Naive thymus-derived CD4-positive, alpha-beta T cell (primary cell): ENCODE data around the gene TSPAN19. TPM values are rescaled to one million over a fixed set of nuclear protein-coding genes. Genes with fewer than 3 reads are reported as not detected.

Experiments
- ATAC-seq: fragments of 150-1000 bp; cut with Tn5 transposase; 2 replicates; pipeline ENCODE4 v1.10.0; 2021; ENCODE audit warnings: mild to moderate bottlenecking, moderate library complexity
- CTCF ChIA-PET: fragments of 350-600 bp; sonication (Branson Sonifier 250); formaldehyde crosslinking; loops from one replicate; lab custom pipeline; 2021; ENCODE audit warnings: antibody characterized with exemption; lab: Charles Lee
- POLR2A ChIA-PET: fragments of 350-600 bp; sonication (Branson Sonifier 250); formaldehyde crosslinking; loops from one replicate; lab custom pipeline; 2021; ENCODE audit warnings: antibody characterized with exemption, inconsistent platforms; lab: Charles Lee
- DNase-seq, 9 donors: peaks; one replicate each; pipeline versions ENCODE4 v3.0.0 to v3.0.0-alpha.2; 2020 to 2022; ENCODE audit warnings: mixed read lengths in 1 of 9
- H3K27ac ChIP-seq: one replicate; pipeline ENCODE4 v1.7.0; 2013; ENCODE audit warnings: mild to moderate bottlenecking, low read depth, low read length, moderate library complexity
- H3K27me3 ChIP-seq, 2 donors: one replicate each; pipeline ENCODE4 v1.7.0; 2013; ENCODE audit warnings: low read length in 2 of 2, mild to moderate bottlenecking in 2 of 2, moderate library complexity in 2 of 2; ENCODE audit not compliant: control insufficient read depth in 2 of 2, insufficient read depth in 2 of 2
- H3K36me3 ChIP-seq, 3 experiments: 1 replicate in 2 of 3; 2 replicates in 1 of 3; pipeline ENCODE4 v1.7.0; 2013; ENCODE audit warnings: low read length in 3 of 3, mild to moderate bottlenecking in 3 of 3, moderate library complexity in 1 of 3; ENCODE audit not compliant: insufficient read depth in 3 of 3, control insufficient read depth in 2 of 3
- H3K4me1 ChIP-seq, 2 donors: one replicate each; pipeline ENCODE4 v1.7.0; 2013; ENCODE audit warnings: low read length in 2 of 2, mild to moderate bottlenecking in 2 of 2, moderate library complexity in 1 of 2; ENCODE audit not compliant: control insufficient read depth in 2 of 2, insufficient read depth in 2 of 2
- H3K4me3 ChIP-seq: 2 replicates; pipeline ENCODE4 v1.7.0; 2013; ENCODE audit warnings: mild to moderate bottlenecking, low read length
- H3K9me3 ChIP-seq, 3 experiments: 1 replicate in 2 of 3; 2 replicates in 1 of 3; pipeline ENCODE4 v1.7.0; 2013; ENCODE audit warnings: low read length in 3 of 3; ENCODE audit not compliant: control insufficient read depth in 2 of 3
- H3K27ac Mint-ChIP-seq, 9 donors: one replicate each; pipeline ENCODE4 v1.8.0; 2020 to 2022; ENCODE audit warnings: mixed read lengths in 9 of 9, mild to moderate bottlenecking in 8 of 9, moderate library complexity in 5 of 9, inconsistent platforms in 2 of 9
- H3K27me3 Mint-ChIP-seq, 5 donors: one replicate each; pipeline ENCODE4 v1.8.0; 2021 to 2022; ENCODE audit warnings: mixed read lengths in 5 of 5, mild to moderate bottlenecking in 1 of 5
- H3K36me3 Mint-ChIP-seq, 5 donors: one replicate each; pipeline ENCODE4 v1.8.0; 2020 to 2022; ENCODE audit warnings: mixed read lengths in 5 of 5, mild to moderate bottlenecking in 3 of 5, inconsistent platforms in 1 of 5
- H3K4me1 Mint-ChIP-seq, 7 donors: one replicate each; pipeline ENCODE4 v1.8.0; 2020 to 2022; ENCODE audit warnings: mixed read lengths in 7 of 7, mild to moderate bottlenecking in 3 of 7, inconsistent platforms in 1 of 7
- H3K4me3 Mint-ChIP-seq, 10 donors: one replicate each; pipeline ENCODE4 v1.8.0; 2020 to 2022; ENCODE audit warnings: mild to moderate bottlenecking in 10 of 10, mixed read lengths in 10 of 10, moderate library complexity in 6 of 10, inconsistent platforms in 2 of 10
- H3K9me3 Mint-ChIP-seq, 11 donors: one replicate each; pipeline ENCODE4 v1.8.0; 2020 to 2022; ENCODE audit warnings: mixed read lengths in 11 of 11, mild to moderate bottlenecking in 4 of 11, inconsistent platforms in 1 of 11, moderate library complexity in 1 of 11
- intact Hi-C, 2 donors: fragments of 100-400 bp; cut with micrococcal nuclease; formaldehyde crosslinking; loops; one replicate each; pipeline ENCODE4 v1.15.1; 2023
- polyA plus RNA-seq, 2 donors: library from polyadenylated mRNA; unstranded; fragments of 300-500 nt; fragmentation: Illumina TruSeq; gene quantifications; one replicate each; pipeline ENCODE4 v1.2.3, GENCODE V29; 2021
- total RNA-seq, 6 experiments: library from RNA in 5 of 6; stranded (reverse) in 5 of 6; gene quantifications; 1 replicate in 5 of 6; 2 replicates in 1 of 6; pipeline ENCODE4 v1.2.3 and lab custom pipeline; 2021 to 2026

Gene TSPAN19
- total and polyA plus RNA-seq, 7 experiments from 2014 or later = not detected

DNA sequence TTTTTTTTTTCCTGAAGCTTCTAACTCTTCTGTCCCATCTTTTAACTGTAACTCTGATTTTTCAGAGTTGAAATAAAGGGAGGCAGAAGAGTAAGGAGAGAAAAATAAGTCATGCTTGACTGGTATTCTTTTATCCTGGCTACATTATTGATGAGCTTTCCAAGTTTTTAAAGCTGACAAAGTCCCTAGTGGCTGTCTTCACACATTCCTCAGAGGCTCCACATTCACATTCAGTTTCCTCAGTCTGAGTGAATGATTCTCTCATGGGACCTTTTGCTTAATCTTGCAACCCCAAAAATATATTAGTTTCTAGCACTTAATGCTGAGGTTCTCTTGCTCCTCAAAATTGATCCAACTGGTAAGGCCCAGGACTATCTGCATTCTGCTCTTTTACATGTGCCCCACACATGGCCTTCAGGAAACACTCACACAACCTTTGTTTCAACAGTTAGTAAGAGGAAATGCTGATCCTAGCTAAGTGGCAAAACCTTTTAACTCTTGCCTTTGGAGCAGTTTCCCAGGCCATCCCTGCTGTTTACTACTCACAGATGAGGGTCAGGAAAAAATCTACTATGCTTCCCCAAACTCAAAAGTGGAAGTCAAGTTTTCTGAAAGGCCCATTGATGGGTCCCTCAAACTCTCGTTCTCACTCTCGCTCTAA, 61.8 kb downstream of the TSPAN19 start:
- Histone ChIP-seq H3K27ac (no peak overlapping the region), H3K4me3 (no peak overlapping the region), H3K9me3 (no peaks in the 10 kb centered on the region), H3K27me3 (no peaks in the 10 kb centered on the region), H3K36me3 (no peaks in the 10 kb centered on the region), H3K4me1 (no peaks in the 10 kb centered on the region)
- intact Hi-C loops = no loop called here
- Mint-ChIP-seq H3K27me3 (no peaks in the 10 kb centered on the region), H3K36me3 (no peaks in the 10 kb centered on the region), H3K4me3 (no peak overlapping the region), H3K9me3 (peaks cover 0 to 6% (median 0%) of the 10 kb centered on the region in 11 donors), H3K4me1 (no peaks in the 10 kb centered on the region), H3K27ac (no peak overlapping the region)
- POLR2A ChIA-PET = no interaction called here
- CTCF ChIA-PET = no interaction called here
- DNase-seq (no peak), ATAC-seq (no peak)

DNA sequence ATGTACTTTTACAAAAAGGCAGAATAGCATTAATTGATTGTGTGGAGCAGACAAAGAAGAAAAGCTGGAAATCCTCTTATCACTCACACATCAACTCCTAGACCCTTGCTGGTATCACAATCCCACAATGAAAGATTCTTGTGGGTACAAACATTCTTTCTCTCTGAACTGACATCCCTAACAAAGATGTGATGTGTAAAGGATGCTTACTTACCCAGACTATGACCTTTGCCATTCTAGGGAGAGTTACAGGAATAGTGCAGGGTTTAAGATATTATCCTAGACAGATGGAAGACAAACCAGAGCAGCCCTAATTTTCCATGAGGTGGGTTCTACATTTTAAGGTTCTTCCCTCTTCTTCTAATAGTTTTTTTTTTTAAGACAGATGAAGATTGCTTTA, 63.1 kb downstream of the TSPAN19 start:
- Mint-ChIP-seq H3K9me3 (peaks cover 0 to 6% (median 0%) of the 10 kb centered on the region in 11 donors), H3K4me1 (no peaks in the 10 kb centered on the region), H3K27ac (no peak overlapping the region), H3K4me3 (no peak overlapping the region), H3K36me3 (no peaks in the 10 kb centered on the region), H3K27me3 (peaks cover 0 to 1% (median 0%) of the 10 kb centered on the region in 5 donors)
- ATAC-seq = no peak
- Histone ChIP-seq H3K9me3 (no peaks in the 10 kb centered on the region), H3K4me3 (no peak overlapping the region), H3K27me3 (no peaks in the 10 kb centered on the region), H3K4me1 (no peaks in the 10 kb centered on the region), H3K36me3 (no peaks in the 10 kb centered on the region), H3K27ac (no peak overlapping the region)
- POLR2A ChIA-PET = no interaction called here
- CTCF ChIA-PET = no interaction called here
- intact Hi-C loops = no loop called here
- DNase-seq = no peak

DNA sequence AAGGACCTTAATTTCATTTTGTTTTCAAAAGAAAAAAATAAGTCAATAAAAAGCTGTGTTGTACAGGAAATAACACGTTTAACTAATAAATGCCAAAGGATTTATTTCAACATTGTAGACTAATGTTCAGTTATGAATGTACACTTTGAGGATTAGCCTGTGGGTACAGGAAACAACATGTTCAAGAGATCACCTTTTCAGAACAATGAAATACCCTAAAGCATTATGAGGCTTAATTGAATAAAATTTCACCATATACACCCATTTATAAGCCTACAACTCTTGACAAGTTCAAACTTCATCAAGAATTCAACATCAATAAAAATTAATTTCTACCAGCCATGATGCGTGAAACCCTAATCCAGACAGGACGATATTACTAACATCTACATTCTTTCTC, 66.9 kb downstream of the TSPAN19 start:
- Histone ChIP-seq H3K4me1 (no peaks in the 10 kb centered on the region), H3K36me3 (no peaks in the 10 kb centered on the region), H3K4me3 (no peak overlapping the region), H3K27me3 (no peaks in the 10 kb centered on the region), H3K9me3 (no peaks in the 10 kb centered on the region), H3K27ac (no peak overlapping the region)
- POLR2A ChIA-PET = no interaction called here
- intact Hi-C loops = no loop called here
- peaks cover 0 to 5% (median 0%) of the 10 kb centered on the region in 5 donors for H3K27me3 Mint-ChIP-seq
- H3K27ac Mint-ChIP-seq = no peak overlapping the region
- no peak for ATAC-seq
- H3K4me3 Mint-ChIP-seq = no peak overlapping the region
- no peaks in the 10 kb centered on the region for H3K36me3 Mint-ChIP-seq
- CTCF ChIA-PET = no interaction called here
- H3K9me3 Mint-ChIP-seq = peaks cover 0 to 3% (median 0%) of the 10 kb centered on the region in 11 donors
- DNase-seq = no peak
- H3K4me1 Mint-ChIP-seq = no peaks in the 10 kb centered on the region

Other genes with a start within 250 kb of the TSPAN19 start
- gene SLC6A15, start 123.5 kb downstream of the TSPAN19 start, total RNA-seq = not detected
- gene SLC6A15, start 123.5 kb downstream of the TSPAN19 start, polyA plus RNA-seq = not detected
- not detected for gene LRRIQ1, start 74 bp upstream of the TSPAN19 start, total RNA-seq
- not detected for gene LRRIQ1, start 74 bp upstream of the TSPAN19 start, polyA plus RNA-seq
- gene ALX1, start 243.9 kb upstream of the TSPAN19 start, total RNA-seq = not detected
- gene ALX1, start 243.9 kb upstream of the TSPAN19 start, polyA plus RNA-seq = not detected